ENCODE measurements around the gene SPEN. TPM values are rescaled to one million over a fixed set of nuclear protein-coding genes. Genes with fewer than 3 reads are reported as not detected.

SPEN gene
- polyA plus RNA-seq, 1 donor (not counting 4 experiments of a cell fraction or from before 2014, with no cell fraction given) = 8.9 TPM

- no peak overlapping the region for H3K4me2 ChIP-seq (ENCODE audit: control insufficient read depth, extremely low read depth, insufficient read depth, low read depth, low read length)
- no peaks in the 10 kb centered on the region for H3K4me1 ChIP-seq (ENCODE audit: control insufficient read depth, extremely low read depth, insufficient read depth, low read length)
- no peak overlapping the region for H3K9ac ChIP-seq (ENCODE audit: control insufficient read depth, extremely low read depth, insufficient read depth, low read length)
- no peaks in the 10 kb centered on the region for H3K9me1 ChIP-seq (ENCODE audit: control insufficient read depth, extremely low read depth, insufficient read depth, low read length)
- dilution Hi-C loops (cut with MboI; ENCODE audit: extremely low pct_ligation_motif_present, low sequenced_read_pairs) = no loop called here
- FAIRE-seq = no peak
- H3K36me3 ChIP-seq (ENCODE audit: control insufficient read depth in 2 of 2, extremely low read depth in 1 of 2, insufficient read depth in 2 of 2, low read length in 2 of 2) = peaks cover 43 to 59% of the 10 kb centered on the region in 2 experiments
- no peaks in the 10 kb centered on the region for H4K20me1 ChIP-seq (ENCODE audit: control insufficient read depth, extremely low read depth, insufficient read depth, low read length)
- no peaks in the 10 kb centered on the region for H3K27me3 ChIP-seq (ENCODE audit: control insufficient read depth, extremely low read depth, insufficient read depth, low read length)
- H3K9me3 ChIP-seq (ENCODE audit: control insufficient read depth, low read depth, low read length) = no peaks in the 10 kb centered on the region
- no peak for DNase-seq (ENCODE audit: low read depth, low spot score)
- H3K79me2 ChIP-seq (ENCODE audit: control insufficient read depth, insufficient read depth, low read length) = peaks cover 9% of the 10 kb centered on the region
- no peak overlapping the region for H2AFZ ChIP-seq (ENCODE audit: control insufficient read depth, low read length)
- no peak overlapping the region for H3K4me3 ChIP-seq (ENCODE audit: control insufficient read depth in 2 of 3, extremely low read depth in 1 of 3, insufficient read depth in 2 of 3, low read depth in 1 of 3, low read length in 3 of 3)
- no peak overlapping the region for H3K27ac ChIP-seq (ENCODE audit: control insufficient read depth, insufficient read depth, low read length)
- no peak for TF ChIP-seq CTCF (optimal IDR thresholded peaks at IDR 0.05 in 1 of 3, IDR thresholded peaks at IDR 0.05 in 1 of 3, conservative IDR thresholded peaks at IDR 0.05 in 1 of 3; ENCODE audit: extremely low read depth in 1 of 3, insufficient read depth in 2 of 3, low read length in 3 of 3)
- no peak for TF ChIP-seq EZH2 (IDR thresholded peaks at IDR 0.05; ENCODE audit: low read length)
These were observed 89.6 kb downstream of the SPEN start for GRCh38 chr1:15937146-15937545.

GRCh38 chr1:15937706-15938168, 90.2 kb downstream of the SPEN start:
- TF ChIP-seq EZH2 (IDR thresholded peaks at IDR 0.05; ENCODE audit: low read length) (no peak), CTCF (optimal IDR thresholded peaks at IDR 0.05 in 1 of 3, IDR thresholded peaks at IDR 0.05 in 1 of 3, conservative IDR thresholded peaks at IDR 0.05 in 1 of 3; ENCODE audit: extremely low read depth in 1 of 3, insufficient read depth in 2 of 3, low read length in 3 of 3) (peak in 2 of 3 experiments; percentile 24 to 51)
- FAIRE-seq (no peak), DNase-seq (ENCODE audit: low read depth, low spot score) (no peak)
- Histone ChIP-seq H3K4me1 (ENCODE audit: control insufficient read depth, extremely low read depth, insufficient read depth, low read length) (no peaks in the 10 kb centered on the region), H3K36me3 (ENCODE audit: control insufficient read depth in 2 of 2, extremely low read depth in 1 of 2, insufficient read depth in 2 of 2, low read length in 2 of 2) (peaks cover 42 to 58% of the 10 kb centered on the region in 2 experiments), H4K20me1 (ENCODE audit: control insufficient read depth, extremely low read depth, insufficient read depth, low read length) (no peaks in the 10 kb centered on the region), H3K9me1 (ENCODE audit: control insufficient read depth, extremely low read depth, insufficient read depth, low read length) (no peaks in the 10 kb centered on the region), H2AFZ (ENCODE audit: control insufficient read depth, low read length) (no peak overlapping the region), H3K4me3 (ENCODE audit: control insufficient read depth in 2 of 3, extremely low read depth in 1 of 3, insufficient read depth in 2 of 3, low read depth in 1 of 3, low read length in 3 of 3) (no peak overlapping the region), H3K27me3 (ENCODE audit: control insufficient read depth, extremely low read depth, insufficient read depth, low read length) (no peaks in the 10 kb centered on the region), H3K4me2 (ENCODE audit: control insufficient read depth, extremely low read depth, insufficient read depth, low read depth, low read length) (no peak overlapping the region), H3K27ac (ENCODE audit: control insufficient read depth, insufficient read depth, low read length) (no peak overlapping the region), H3K9me3 (ENCODE audit: control insufficient read depth, low read depth, low read length) (no peaks in the 10 kb centered on the region), H3K9ac (ENCODE audit: control insufficient read depth, extremely low read depth, insufficient read depth, low read length) (no peak overlapping the region), H3K79me2 (ENCODE audit: control insufficient read depth, insufficient read depth, low read length) (peaks cover 11% of the 10 kb centered on the region)
- dilution Hi-C loops (cut with MboI; ENCODE audit: extremely low pct_ligation_motif_present, low sequenced_read_pairs) = no loop called here

All from keratinocyte (primary cell).